IPS-20b (cell line): Measurements from ENCODE around the gene GAL3ST3.
"Not testable (repeated sequence)": the region's sequence is repeated elsewhere in the genome, so short reads cannot be mapped to it uniquely, and the experiment has no call there.

Experiments used
- H3K27ac ChIP-seq: one replicate; pipeline ENCODE4 v1.5.1; 2013; ENCODE audit warnings: low read length
- H3K27me3 ChIP-seq: 2 replicates; pipeline ENCODE4 v1.6.1; 2013; ENCODE audit warnings: mild to moderate bottlenecking, low read length, inconsistent platforms; ENCODE audit not compliant: insufficient read depth
- H3K36me3 ChIP-seq: 2 replicates; pipeline ENCODE4 v1.6.1; 2013; ENCODE audit warnings: low read depth, mild to moderate bottlenecking, inconsistent platforms, low read length, moderate library complexity; ENCODE audit not compliant: insufficient read depth
- H3K4me1 ChIP-seq: 2 replicates; pipeline ENCODE4 v1.6.1; 2013; ENCODE audit warnings: mild to moderate bottlenecking, control low read depth, inconsistent platforms, low read length, moderate library complexity; ENCODE audit not compliant: insufficient read depth
- H3K4me3 ChIP-seq: 2 replicates; pipeline ENCODE4 v1.5.1; 2013; ENCODE audit warnings: mild to moderate bottlenecking, low read length, inconsistent platforms
- H3K9ac ChIP-seq: 2 replicates; pipeline ENCODE4 v1.6.1; 2013; ENCODE audit warnings: low read depth, mild to moderate bottlenecking, inconsistent platforms, low read length, moderate library complexity
- H3K9me3 ChIP-seq: 2 replicates; pipeline ENCODE4 v1.6.1; 2013; ENCODE audit warnings: mild to moderate bottlenecking, low read depth, low read length, inconsistent platforms; ENCODE audit not compliant: insufficient read depth

GAL3ST3 gene, protein sequence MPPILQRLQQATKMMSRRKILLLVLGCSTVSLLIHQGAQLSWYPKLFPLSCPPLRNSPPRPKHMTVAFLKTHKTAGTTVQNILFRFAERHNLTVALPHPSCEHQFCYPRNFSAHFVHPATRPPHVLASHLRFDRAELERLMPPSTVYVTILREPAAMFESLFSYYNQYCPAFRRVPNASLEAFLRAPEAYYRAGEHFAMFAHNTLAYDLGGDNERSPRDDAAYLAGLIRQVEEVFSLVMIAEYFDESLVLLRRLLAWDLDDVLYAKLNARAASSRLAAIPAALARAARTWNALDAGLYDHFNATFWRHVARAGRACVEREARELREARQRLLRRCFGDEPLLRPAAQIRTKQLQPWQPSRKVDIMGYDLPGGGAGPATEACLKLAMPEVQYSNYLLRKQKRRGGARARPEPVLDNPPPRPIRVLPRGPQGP

DNA sequence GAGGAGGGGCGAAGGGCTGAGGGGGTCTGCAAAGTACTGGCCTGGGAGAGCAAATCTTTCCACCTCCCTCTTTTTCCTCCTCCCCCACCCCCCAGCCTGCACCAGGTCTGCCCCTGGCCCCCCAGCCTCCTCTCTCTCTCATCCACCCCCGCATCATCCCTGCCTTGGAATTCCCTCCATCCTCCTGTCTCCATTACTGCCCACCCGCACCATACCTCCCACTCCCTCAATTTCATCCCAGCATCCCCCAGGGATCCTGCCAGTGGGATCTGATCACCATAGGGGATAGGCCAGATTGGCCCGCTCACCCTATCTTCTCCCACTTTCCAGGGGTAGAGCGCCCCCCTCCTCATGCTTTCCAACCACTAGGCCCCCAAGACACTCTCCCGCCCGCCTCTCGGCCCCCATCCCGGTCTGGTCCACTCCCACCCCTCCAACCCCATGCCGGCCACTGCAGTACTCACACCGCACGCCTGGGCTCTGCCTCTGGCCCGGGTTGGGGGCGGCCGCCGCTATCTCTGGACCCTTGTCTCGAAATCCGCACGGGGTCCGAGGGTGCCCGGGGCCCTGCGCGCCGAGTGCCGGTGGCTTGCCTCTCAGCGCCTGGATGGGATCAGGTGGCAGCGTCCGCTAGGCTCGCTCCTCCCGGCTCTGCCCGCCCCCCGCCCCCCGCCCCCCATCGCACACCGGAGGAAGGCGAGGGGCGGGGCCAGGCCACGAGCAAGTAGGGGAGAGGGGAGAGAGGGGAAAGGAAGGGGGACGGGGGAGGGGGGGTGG is at the start of gene GAL3ST3:
TSS of gene GAL3ST3 (minus strand) at position 615 of the 777 bp plus-strand sequence. CDS start 3,746 bp downstream, outside the sequence.
- Histone ChIP-seq H3K4me3 (peak within 1 kb of the TSS; percentile 84), H3K27ac (no peak within 1 kb of the TSS), H3K36me3 (peaks cover 12% of the 10 kb centered on the region; the same call in 1 of the 2 replicates), H3K27me3 (no peaks in the 10 kb centered on the region), H3K9me3 (no peaks in the 10 kb centered on the region), H3K9ac (peak within 1 kb of the TSS; percentile 79; the same call in 1 of the 2 replicates), H3K4me1 (peaks cover 17% of the 10 kb centered on the region)

DNA sequence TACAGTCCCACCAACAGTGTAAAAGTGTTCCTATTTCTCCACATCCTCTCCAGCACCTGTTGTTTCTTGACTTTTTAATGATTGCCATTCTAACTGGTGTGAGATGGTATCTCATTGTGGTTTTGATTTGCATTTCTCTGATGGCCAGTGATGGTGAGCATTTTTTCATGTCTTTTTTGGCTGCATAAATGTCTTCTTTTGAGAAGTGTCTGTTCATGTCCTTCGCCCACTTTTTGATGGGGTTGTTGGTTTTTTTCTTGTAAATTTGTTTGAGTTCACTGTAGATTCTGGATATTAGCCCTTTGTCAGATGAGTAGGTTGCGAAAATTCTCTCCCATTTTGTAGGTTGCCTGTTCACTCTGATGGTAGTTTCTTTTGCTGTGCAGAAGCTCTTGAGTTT is 43.2 kb upstream of the GAL3ST3 start:
- not testable (repeated sequence) for H3K9ac ChIP-seq, H3K36me3 ChIP-seq, H3K27ac ChIP-seq, H3K4me3 ChIP-seq, H3K9me3 ChIP-seq, H3K4me1 ChIP-seq, H3K27me3 ChIP-seq

DNA sequence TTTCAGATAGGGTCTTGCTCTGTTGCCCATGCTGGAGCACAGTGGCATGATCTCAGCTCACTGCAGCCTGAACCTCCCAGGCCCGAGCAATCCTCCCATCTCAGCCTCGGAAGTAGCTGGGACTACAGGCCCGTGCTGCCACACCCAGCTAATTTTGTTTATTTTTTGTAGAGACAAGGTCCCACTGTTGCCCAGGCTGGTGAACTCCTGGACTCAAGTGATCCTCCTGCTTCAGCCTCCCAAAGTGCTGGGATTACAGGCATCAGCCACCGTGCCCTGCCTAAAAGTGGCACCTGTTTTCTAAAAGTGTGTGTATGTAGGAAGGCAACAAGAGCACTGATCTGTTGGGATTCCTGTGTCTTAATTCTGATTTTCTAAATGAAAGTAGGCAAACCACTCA is 41.3 kb upstream of the GAL3ST3 start:
- Histone ChIP-seq H3K4me3 (no peak overlapping the region), H3K9ac (no peak overlapping the region), H3K9me3 (no peaks in the 10 kb centered on the region), H3K36me3 (no peaks in the 10 kb centered on the region), H3K4me1 (no peaks in the 10 kb centered on the region), H3K27ac (no peak overlapping the region), H3K27me3 (no peaks in the 10 kb centered on the region)

DNA sequence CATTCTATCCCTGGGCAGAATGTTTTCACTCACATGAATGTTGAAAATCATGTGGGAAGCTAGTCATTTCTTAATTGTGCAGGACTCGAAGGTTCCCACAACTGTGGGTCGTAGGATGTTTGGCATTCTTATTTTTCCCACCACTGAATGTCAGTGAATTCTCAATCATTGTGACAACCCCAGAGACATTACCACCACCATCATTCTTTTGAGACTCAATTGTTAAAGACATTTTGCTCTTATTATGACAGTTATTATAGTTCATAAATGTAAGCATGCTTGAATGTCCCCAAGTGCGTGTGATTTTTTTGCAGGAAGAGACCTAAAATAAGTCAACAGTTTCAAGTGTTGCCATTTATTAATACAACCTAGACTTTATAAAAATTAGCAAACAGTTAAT is 40.1 kb upstream of the GAL3ST3 start:
- H3K27me3 ChIP-seq, result no peaks in the 10 kb centered on the region
- no peaks in the 10 kb centered on the region for H3K4me1 ChIP-seq
- H3K27ac ChIP-seq, result no peak overlapping the region
- H3K36me3 ChIP-seq, result no peaks in the 10 kb centered on the region
- H3K9ac ChIP-seq, result no peak overlapping the region
- no peaks in the 10 kb centered on the region for H3K9me3 ChIP-seq
- no peak overlapping the region for H3K4me3 ChIP-seq

DNA sequence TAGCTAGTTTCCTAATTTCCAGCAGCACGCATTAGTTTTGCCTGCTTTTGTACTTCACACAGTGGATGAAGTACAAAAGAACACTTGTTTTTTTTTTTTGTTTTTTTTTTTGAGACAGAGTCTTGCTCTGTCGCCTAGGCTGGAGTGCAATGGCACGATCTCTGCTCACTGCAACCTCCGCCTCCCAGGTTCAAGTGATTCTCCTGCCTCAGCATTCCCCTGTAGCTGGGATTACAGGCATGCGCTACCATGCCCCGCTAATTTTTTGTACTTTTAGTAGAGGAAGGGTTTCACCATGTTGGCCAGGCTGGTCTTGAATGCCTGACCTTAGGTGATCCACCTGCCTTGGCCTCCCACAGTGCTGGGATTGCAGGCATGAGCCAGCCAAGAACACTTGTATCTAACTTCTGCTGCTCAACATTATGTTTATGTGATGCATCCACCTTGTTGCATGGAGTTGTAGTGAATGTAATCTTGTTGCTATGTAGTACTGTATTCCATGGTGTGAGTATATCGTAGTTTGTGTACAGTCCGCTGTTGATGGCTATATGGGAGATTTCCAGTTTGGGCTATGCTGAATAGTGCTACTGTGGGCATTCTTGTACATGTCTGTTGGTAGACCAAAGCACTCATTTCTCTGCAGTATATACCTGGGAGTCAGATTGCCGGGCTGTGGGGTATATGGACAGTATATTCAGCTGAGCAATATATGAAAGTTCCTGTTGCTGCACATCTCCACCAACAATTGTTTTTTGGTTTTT is 38.4 kb upstream of the GAL3ST3 start:
- Histone ChIP-seq H3K9ac (no peak overlapping the region), H3K27ac (no peak overlapping the region), H3K4me3 (no peak overlapping the region)

DNA sequence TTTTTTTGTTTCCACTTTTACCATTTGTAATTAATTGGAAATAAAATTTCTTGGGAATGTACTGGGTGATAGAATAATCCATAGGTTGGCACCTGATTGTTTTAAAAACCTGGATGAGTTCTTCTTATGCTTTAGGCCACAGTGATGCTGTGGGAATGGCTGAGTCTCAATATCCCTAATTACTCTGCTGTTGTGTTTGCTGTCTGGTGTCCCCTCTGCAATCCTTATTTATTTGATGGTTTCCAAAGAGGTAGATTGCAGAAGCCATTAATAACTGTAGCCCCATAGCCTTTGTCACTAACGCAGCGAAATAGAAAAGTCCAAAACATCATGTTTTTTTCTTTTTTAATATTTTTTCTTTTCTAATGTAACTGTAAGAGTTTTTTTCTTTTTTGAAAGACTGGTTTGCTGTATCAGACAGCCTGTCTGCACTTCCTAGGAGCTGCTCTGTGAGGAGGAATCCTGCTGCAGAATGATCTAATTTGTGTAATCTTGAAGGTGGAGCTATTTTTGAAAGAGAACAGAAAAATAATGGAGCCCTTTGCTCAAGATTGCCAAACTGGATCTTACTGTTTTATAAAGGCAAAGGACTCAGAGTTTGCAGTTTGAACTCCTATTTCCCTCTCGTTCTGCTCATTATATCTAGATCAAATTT is 36.0 kb upstream of the GAL3ST3 start:
- Histone ChIP-seq H3K4me3 (no peak overlapping the region), H3K9me3 (no peaks in the 10 kb centered on the region), H3K27ac (no peak overlapping the region), H3K9ac (no peak overlapping the region), H3K27me3 (no peaks in the 10 kb centered on the region), H3K4me1 (no peaks in the 10 kb centered on the region), H3K36me3 (no peaks in the 10 kb centered on the region)

More for the DNA sequence above, 38.4 kb upstream of the GAL3ST3 start:
- no peaks in the 10 kb centered on the region for H3K4me1 ChIP-seq
- no peaks in the 10 kb centered on the region for H3K9me3 ChIP-seq
- H3K36me3 ChIP-seq, result no peaks in the 10 kb centered on the region
- H3K27me3 ChIP-seq, result no peaks in the 10 kb centered on the region

DNA sequence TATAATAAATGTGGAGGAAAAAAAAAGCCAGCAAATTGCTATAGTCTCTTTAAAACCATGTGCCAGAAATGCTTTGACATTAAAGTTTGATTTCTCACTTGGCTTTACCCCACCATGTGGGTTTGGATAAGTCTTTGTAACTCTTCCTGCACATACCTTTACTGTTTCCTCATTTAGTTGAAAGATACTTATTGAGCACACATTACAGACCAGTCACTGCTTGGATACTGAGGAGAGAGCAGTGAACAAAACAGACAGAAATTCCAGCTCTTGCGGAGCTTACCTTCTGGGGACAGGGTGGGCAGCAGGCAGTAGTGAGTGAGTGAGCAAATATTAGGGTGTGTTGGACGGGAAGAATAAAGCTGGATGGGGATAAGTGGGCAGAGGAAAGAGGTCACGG is 34.8 kb upstream of the GAL3ST3 start:
- Histone ChIP-seq H3K27me3 (no peaks in the 10 kb centered on the region), H3K27ac (no peak overlapping the region), H3K9ac (no peak overlapping the region), H3K4me3 (no peak overlapping the region), H3K36me3 (no peaks in the 10 kb centered on the region), H3K9me3 (no peaks in the 10 kb centered on the region), H3K4me1 (no peaks in the 10 kb centered on the region)

DNA sequence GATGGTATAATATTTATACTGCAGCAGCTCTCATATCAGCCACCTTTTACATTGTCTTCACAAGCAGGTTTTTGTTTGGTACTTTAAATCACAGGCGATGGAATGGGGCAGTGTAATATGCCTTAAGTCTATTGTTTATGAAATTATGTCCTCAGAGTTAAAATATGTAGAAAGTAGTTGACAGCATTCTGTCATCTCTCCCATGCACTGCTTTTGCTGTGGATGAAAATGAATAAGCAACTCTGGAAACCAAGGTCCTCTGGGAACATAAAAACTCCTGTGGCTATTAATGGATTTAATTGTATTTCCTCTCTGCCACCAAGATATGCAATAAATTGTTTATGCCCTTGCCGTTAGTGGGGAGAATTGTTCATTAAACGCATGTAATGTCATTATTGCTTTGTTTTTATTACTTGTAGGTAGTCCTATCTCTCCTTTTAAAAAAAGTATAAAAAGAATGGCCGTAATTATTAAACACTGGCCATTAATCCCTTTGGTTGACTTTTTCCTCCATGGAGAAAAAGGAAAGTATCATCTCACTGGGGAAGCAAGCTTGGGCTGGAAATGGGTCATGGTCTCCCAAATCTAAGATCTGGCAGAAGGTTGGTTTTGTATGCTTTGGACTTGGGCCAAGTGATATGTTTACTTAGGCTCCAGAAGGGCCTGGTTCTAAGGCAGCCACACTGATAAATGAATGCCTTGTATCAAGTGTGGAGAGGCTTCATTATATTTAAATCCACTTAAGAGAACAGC is 34.2 kb upstream of the GAL3ST3 start:
- Histone ChIP-seq H3K4me3 (no peak overlapping the region), H3K27me3 (no peaks in the 10 kb centered on the region), H3K4me1 (no peaks in the 10 kb centered on the region), H3K9me3 (no peaks in the 10 kb centered on the region), H3K9ac (no peak overlapping the region), H3K36me3 (no peaks in the 10 kb centered on the region), H3K27ac (no peak overlapping the region)

DNA sequence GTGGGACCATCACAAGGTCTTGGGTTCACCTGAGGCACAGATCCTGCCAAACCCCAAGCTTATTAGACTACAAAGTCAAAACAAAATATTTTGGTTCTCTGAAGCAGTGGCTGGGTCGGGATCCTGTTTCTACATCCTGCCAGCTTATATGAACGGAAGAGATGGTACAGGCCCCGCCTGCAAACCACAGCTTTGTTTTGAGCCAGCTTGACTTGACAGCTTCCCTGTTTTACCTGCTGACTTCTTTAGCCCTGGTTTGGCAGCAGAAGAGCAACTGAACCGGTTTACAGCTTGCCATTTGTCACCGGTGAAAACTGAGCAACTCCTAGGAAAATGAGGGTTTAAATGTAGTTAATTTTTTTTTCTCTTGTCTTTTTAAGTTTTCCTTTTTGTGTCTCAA is 32.5 kb upstream of the GAL3ST3 start:
- Histone ChIP-seq H3K27ac (no peak overlapping the region), H3K4me1 (no peaks in the 10 kb centered on the region), H3K4me3 (no peak overlapping the region), H3K9me3 (no peaks in the 10 kb centered on the region), H3K36me3 (no peaks in the 10 kb centered on the region), H3K9ac (no peak overlapping the region), H3K27me3 (no peaks in the 10 kb centered on the region)

DNA sequence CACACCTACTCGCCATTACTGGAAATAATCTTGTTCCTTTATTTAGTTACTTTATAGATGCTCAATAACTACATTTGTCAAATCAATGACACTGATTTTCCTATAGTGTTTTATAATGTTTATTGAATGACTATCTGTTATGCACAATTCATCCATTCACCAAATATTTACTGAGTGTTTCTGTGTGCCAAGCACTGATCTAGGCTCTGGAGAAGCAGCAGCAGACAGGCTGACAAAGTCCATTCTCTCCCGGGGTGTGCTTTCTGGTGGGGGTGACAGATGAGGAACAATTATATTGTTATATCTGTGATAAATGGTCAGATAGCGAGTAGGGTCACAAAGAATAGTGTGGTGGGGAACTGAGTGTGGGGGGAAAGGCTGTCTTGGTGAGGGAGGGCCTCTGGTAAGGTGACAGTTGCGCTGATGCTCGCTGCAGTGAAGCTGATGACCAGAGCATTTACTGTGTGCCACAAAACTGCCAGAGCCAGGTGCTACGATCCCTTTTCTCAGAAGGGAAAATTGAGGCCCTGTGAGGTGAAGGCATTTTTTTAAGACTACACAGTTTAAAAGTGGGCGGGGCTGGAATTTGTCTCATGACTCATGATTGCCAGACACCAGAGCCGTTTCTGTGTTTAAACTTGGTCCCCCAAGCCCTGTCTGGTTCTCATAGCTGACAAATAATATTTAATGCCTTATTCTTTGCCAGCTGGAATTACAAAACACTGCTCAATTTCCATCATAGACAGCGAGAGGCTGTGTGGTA is 31.3 kb upstream of the GAL3ST3 start:
- Histone ChIP-seq H3K4me3 (no peak overlapping the region), H3K9ac (no peak overlapping the region), H3K36me3 (no peaks in the 10 kb centered on the region), H3K27ac (no peak overlapping the region), H3K9me3 (no peaks in the 10 kb centered on the region), H3K4me1 (no peaks in the 10 kb centered on the region), H3K27me3 (no peaks in the 10 kb centered on the region)
